Measurements from ENCODE around the gene BDKRB1. TPM values are rescaled to one million over a fixed set of nuclear protein-coding genes. Genes with fewer than 3 reads are reported as not detected.

Gene BDKRB1
- total RNA-seq, 1 donor from 2014 or later, result not detected

GRCh38 chr14:96267916-96268315 is 11.9 kb downstream of the BDKRB1 start:
- Mint-ChIP-seq H3K4me3 (ENCODE audit: low read depth) (no peak overlapping the region), H3K27ac (no peak overlapping the region), H3K4me1 (ENCODE audit: low read depth) (no peaks in the 10 kb centered on the region), H3K27me3 (ENCODE audit: low read depth) (no peaks in the 10 kb centered on the region), H3K36me3 (ENCODE audit: low read depth) (no peaks in the 10 kb centered on the region), H3K9me3 (peaks cover 10% of the 10 kb centered on the region)
- no peak for DNase-seq (ENCODE audit: low spot score)
- intact Hi-C loops (cut with micrococcal nuclease), result no loop called here

- Mint-ChIP-seq H3K36me3 (ENCODE audit: low read depth) (no peaks in the 10 kb centered on the region), H3K27ac (no peak overlapping the region), H3K27me3 (ENCODE audit: low read depth) (no peaks in the 10 kb centered on the region), H3K4me3 (ENCODE audit: low read depth) (no peak overlapping the region), H3K4me1 (ENCODE audit: low read depth) (no peaks in the 10 kb centered on the region), H3K9me3 (peaks cover 10% of the 10 kb centered on the region)
- intact Hi-C loops (cut with micrococcal nuclease), result no loop called here
- no peak for DNase-seq (ENCODE audit: low spot score)
Observed at GRCh38 chr14:96268431-96269358, 12.7 kb downstream of the BDKRB1 start.

GRCh38 chr14:96269359-96269710 is 13.3 kb downstream of the BDKRB1 start:
- Mint-ChIP-seq H3K9me3 (peaks cover 10% of the 10 kb centered on the region), H3K4me3 (ENCODE audit: low read depth) (no peak overlapping the region), H3K36me3 (ENCODE audit: low read depth) (no peaks in the 10 kb centered on the region), H3K27ac (no peak overlapping the region), H3K27me3 (ENCODE audit: low read depth) (no peaks in the 10 kb centered on the region), H3K4me1 (ENCODE audit: low read depth) (no peaks in the 10 kb centered on the region)
- intact Hi-C loops (cut with micrococcal nuclease), result no loop called here
- DNase-seq (ENCODE audit: low spot score), result no peak

- Mint-ChIP-seq H3K27me3 (ENCODE audit: low read depth) (no peaks in the 10 kb centered on the region), H3K27ac (no peak overlapping the region), H3K4me3 (ENCODE audit: low read depth) (no peak overlapping the region), H3K4me1 (ENCODE audit: low read depth) (no peaks in the 10 kb centered on the region), H3K36me3 (ENCODE audit: low read depth) (no peaks in the 10 kb centered on the region), H3K9me3 (peaks cover 10% of the 10 kb centered on the region)
- no peak for DNase-seq (ENCODE audit: low spot score)
- intact Hi-C loops (cut with micrococcal nuclease), result no loop called here
Observed at GRCh38 chr14:96270565-96271420, 14.8 kb downstream of the BDKRB1 start.

- intact Hi-C loops (cut with micrococcal nuclease), result no loop called here
- Mint-ChIP-seq H3K27me3 (ENCODE audit: low read depth) (no peaks in the 10 kb centered on the region), H3K27ac (no peak overlapping the region), H3K9me3 (peaks cover 10% of the 10 kb centered on the region), H3K4me1 (ENCODE audit: low read depth) (no peaks in the 10 kb centered on the region), H3K4me3 (ENCODE audit: low read depth) (no peak overlapping the region), H3K36me3 (ENCODE audit: low read depth) (no peaks in the 10 kb centered on the region)
- DNase-seq (ENCODE audit: low spot score), result no peak
Observed at GRCh38 chr14:96271421-96271762, 15.4 kb downstream of the BDKRB1 start.

- Mint-ChIP-seq H3K36me3 (ENCODE audit: low read depth) (no peaks in the 10 kb centered on the region), H3K4me3 (ENCODE audit: low read depth) (no peak overlapping the region), H3K9me3 (peaks cover 13% of the 10 kb centered on the region), H3K27ac (no peak overlapping the region), H3K27me3 (ENCODE audit: low read depth) (no peaks in the 10 kb centered on the region), H3K4me1 (ENCODE audit: low read depth) (no peaks in the 10 kb centered on the region)
- DNase-seq (ENCODE audit: low spot score), result no peak
- intact Hi-C loops (cut with micrococcal nuclease), result no loop called here
Observed at GRCh38 chr14:96272777-96273473, 16.9 kb downstream of the BDKRB1 start.

GRCh38 chr14:96273629-96274028 is 17.6 kb downstream of the BDKRB1 start:
- Mint-ChIP-seq H3K27me3 (ENCODE audit: low read depth) (no peaks in the 10 kb centered on the region), H3K27ac (no peak overlapping the region), H3K9me3 (peaks cover 14% of the 10 kb centered on the region), H3K4me3 (ENCODE audit: low read depth) (no peak overlapping the region), H3K4me1 (ENCODE audit: low read depth) (no peaks in the 10 kb centered on the region), H3K36me3 (ENCODE audit: low read depth) (no peaks in the 10 kb centered on the region)
- intact Hi-C loops (cut with micrococcal nuclease), result loop anchor here (2.0 kb wide), 1 partner anchor 713 kb away; no protein-coding TSS in a partner anchor
- no peak for DNase-seq (ENCODE audit: low spot score)

GRCh38 chr14:96274122-96274521 is 18.1 kb downstream of the BDKRB1 start:
- peaks cover 14% of the 10 kb centered on the region for H3K9me3 Mint-ChIP-seq
- H3K4me1 Mint-ChIP-seq (ENCODE audit: low read depth), result no peaks in the 10 kb centered on the region
- intact Hi-C loops (cut with micrococcal nuclease), result loop anchor here (2.0 kb wide), 1 partner anchor 713 kb away; no protein-coding TSS in a partner anchor
- no peak overlapping the region for H3K4me3 Mint-ChIP-seq (ENCODE audit: low read depth)
- H3K27ac Mint-ChIP-seq, result no peak overlapping the region
- DNase-seq (ENCODE audit: low spot score), result no peak
- H3K36me3 Mint-ChIP-seq (ENCODE audit: low read depth), result no peaks in the 10 kb centered on the region
- H3K27me3 Mint-ChIP-seq (ENCODE audit: low read depth), result no peaks in the 10 kb centered on the region

- Mint-ChIP-seq H3K4me1 (ENCODE audit: low read depth) (no peaks in the 10 kb centered on the region), H3K4me3 (ENCODE audit: low read depth) (no peak overlapping the region), H3K27ac (no peak overlapping the region), H3K27me3 (ENCODE audit: low read depth) (no peaks in the 10 kb centered on the region), H3K9me3 (peaks cover 14% of the 10 kb centered on the region), H3K36me3 (ENCODE audit: low read depth) (no peaks in the 10 kb centered on the region)
- intact Hi-C loops (cut with micrococcal nuclease), result loop anchor here (2.0 kb wide), 1 partner anchor 714 kb away; no protein-coding TSS in a partner anchor
- no peak for DNase-seq (ENCODE audit: low spot score)
Observed at GRCh38 chr14:96274543-96274942, 18.5 kb downstream of the BDKRB1 start.

- Mint-ChIP-seq H3K27me3 (ENCODE audit: low read depth) (no peaks in the 10 kb centered on the region), H3K4me1 (ENCODE audit: low read depth) (no peaks in the 10 kb centered on the region), H3K27ac (no peak overlapping the region), H3K9me3 (peaks cover 14% of the 10 kb centered on the region), H3K36me3 (ENCODE audit: low read depth) (no peaks in the 10 kb centered on the region), H3K4me3 (ENCODE audit: low read depth) (no peak overlapping the region)
- DNase-seq (ENCODE audit: low spot score), result peak; percentile 25
- intact Hi-C loops (cut with micrococcal nuclease), result loop anchor here (2.0 kb wide), 1 partner anchor 715 kb away; no protein-coding TSS in a partner anchor
Observed at GRCh38 chr14:96275177-96276112, 19.4 kb downstream of the BDKRB1 start.

- H3K27me3 Mint-ChIP-seq (ENCODE audit: low read depth), result no peaks in the 10 kb centered on the region
- intact Hi-C loops (cut with micrococcal nuclease), result no loop called here
- H3K4me3 Mint-ChIP-seq (ENCODE audit: low read depth), result no peak overlapping the region
- no peak overlapping the region for H3K27ac Mint-ChIP-seq
- H3K36me3 Mint-ChIP-seq (ENCODE audit: low read depth), result peaks cover 2% of the 10 kb centered on the region
- no peaks in the 10 kb centered on the region for H3K4me1 Mint-ChIP-seq (ENCODE audit: low read depth)
- peaks cover 4% of the 10 kb centered on the region for H3K9me3 Mint-ChIP-seq
- DNase-seq (ENCODE audit: low spot score), result no peak
Observed at GRCh38 chr14:96277890-96278289, 21.9 kb downstream of the BDKRB1 start.

- Mint-ChIP-seq H3K36me3 (ENCODE audit: low read depth) (peaks cover 5% of the 10 kb centered on the region), H3K4me3 (ENCODE audit: low read depth) (no peak overlapping the region), H3K4me1 (ENCODE audit: low read depth) (no peaks in the 10 kb centered on the region), H3K27ac (no peak overlapping the region), H3K27me3 (ENCODE audit: low read depth) (no peaks in the 10 kb centered on the region), H3K9me3 (peaks cover 4% of the 10 kb centered on the region)
- intact Hi-C loops (cut with micrococcal nuclease), result no loop called here
- no peak for DNase-seq (ENCODE audit: low spot score)
Observed at GRCh38 chr14:96279564-96279963, 23.6 kb downstream of the BDKRB1 start.
